Activated CD4-positive, alpha-beta memory T cell treated with anti-CD3 and anti-CD28 coated beads for 36 hours (primary cell): Measurements from ENCODE around the gene PRDM5. TPM values are rescaled to one million over a fixed set of nuclear protein-coding genes. Genes with fewer than 3 reads are reported as not detected.

Source experiments
- CTCF ChIA-PET: fragments of 350-600 bp; sonication (Branson Sonifier 250); formaldehyde crosslinking; loops from one replicate; lab custom pipeline; 2021; ENCODE audit warnings: antibody characterized with exemption, inconsistent platforms; lab: Charles Lee
- POLR2A ChIA-PET: fragments of 350-600 bp; sonication (Branson Sonifier 250); formaldehyde crosslinking; loops from one replicate; lab custom pipeline; 2021; ENCODE audit warnings: antibody characterized with exemption; lab: Charles Lee
- DNase-seq: peaks from one replicate; pipeline ENCODE4 v3.0.0-alpha.2; 2020
- H3K27ac Mint-ChIP-seq: one replicate; pipeline ENCODE4 v1.8.0; 2021; ENCODE audit warnings: mixed read lengths
- H3K27me3 Mint-ChIP-seq: one replicate; pipeline ENCODE4 v1.8.0; 2021; ENCODE audit warnings: mixed read lengths
- H3K36me3 Mint-ChIP-seq: one replicate; pipeline ENCODE4 v1.8.0; 2021; ENCODE audit warnings: mixed read lengths
- H3K4me1 Mint-ChIP-seq: one replicate; pipeline ENCODE4 v1.8.0; 2021; ENCODE audit warnings: low read depth, mixed read lengths
- H3K4me3 Mint-ChIP-seq: one replicate; pipeline ENCODE4 v1.8.0; 2021; ENCODE audit warnings: mild to moderate bottlenecking, mixed read lengths
- H3K9me3 Mint-ChIP-seq: one replicate; pipeline ENCODE4 v1.8.0; 2021; ENCODE audit warnings: mixed read lengths
- intact Hi-C: fragments of 100-400 bp; cut with micrococcal nuclease; formaldehyde crosslinking; loops from one replicate; pipeline ENCODE4 v1.15.1; 2023
- total RNA-seq, 2 experiments: library from RNA; stranded (reverse); gene quantifications; one replicate each; pipeline ENCODE4 v1.2.3, GENCODE V29; 2021

Gene PRDM5
- total RNA-seq, 2 experiments from 2014 or later, result 0.17 TPM

DNA sequence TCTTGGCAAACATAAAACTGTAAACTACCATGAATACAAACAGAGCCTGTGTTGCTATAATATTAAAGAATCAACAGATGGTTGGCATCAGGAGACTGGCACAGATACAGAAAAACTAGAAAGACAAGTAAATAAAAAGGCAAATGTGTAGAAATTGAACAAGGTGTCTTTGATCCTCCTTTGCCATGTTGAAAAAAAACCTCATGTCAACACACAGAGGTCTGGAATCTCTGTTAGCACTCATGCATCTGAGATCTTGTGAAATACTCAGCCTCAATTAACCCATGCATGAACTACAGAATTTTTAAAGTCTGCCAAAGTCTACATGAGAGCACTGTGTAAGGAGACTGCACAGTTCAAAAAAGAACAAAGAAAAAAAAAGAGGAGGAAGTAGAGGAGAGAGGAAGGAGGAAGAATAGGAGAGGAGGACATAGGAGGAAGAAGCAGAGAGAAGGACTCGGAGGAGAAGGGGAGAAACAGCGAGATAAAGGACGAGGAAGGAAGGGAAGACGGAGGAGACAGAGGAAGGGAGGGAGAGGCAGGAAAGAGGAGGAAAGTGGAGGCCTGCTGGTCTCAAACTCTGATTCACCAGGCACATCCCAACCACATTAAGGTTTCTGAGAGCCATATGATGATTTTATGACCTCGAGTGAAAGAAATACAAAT is 52.8 kb downstream of the PRDM5 start:
- ChIA-PET POLR2A (no interaction called here), CTCF (no interaction called here)
- no peaks in the 10 kb centered on the region for H3K9me3 Mint-ChIP-seq

DNA sequence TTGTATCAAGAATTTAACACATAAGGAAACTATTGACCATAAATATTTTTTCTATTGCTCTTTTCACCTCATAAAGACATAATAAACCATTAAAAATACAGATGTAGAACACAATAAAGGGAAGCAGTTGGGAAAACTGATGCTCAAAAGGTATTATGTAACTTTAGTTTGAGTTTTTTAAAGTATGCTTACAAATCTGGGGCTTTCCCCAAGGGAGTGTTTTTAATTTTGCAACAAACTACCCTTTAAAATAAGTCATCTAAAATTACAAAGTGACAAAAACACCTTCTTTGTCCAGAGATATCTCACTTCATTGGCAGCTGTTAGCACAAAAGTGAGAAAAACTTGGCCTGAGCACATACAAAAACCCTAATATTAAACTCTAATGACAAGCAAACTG is 55.0 kb downstream of the PRDM5 start:
- ChIA-PET CTCF (interaction anchor here (1.4 kb wide), 1 partner anchor 8 kb away, joined by 3 read pairs; no protein-coding TSS in a partner anchor), POLR2A (no interaction called here)
- Mint-ChIP-seq H3K27ac (no peak overlapping the region), H3K4me1 (no peaks in the 10 kb centered on the region), H3K4me3 (no peak overlapping the region), H3K9me3 (no peaks in the 10 kb centered on the region), H3K36me3 (no peaks in the 10 kb centered on the region), H3K27me3 (no peaks in the 10 kb centered on the region)
- intact Hi-C loops, result no loop called here
- no peak for DNase-seq

More for the DNA sequence above, 52.8 kb downstream of the PRDM5 start:
- intact Hi-C loops, result no loop called here
- no peak for DNase-seq
- no peaks in the 10 kb centered on the region for H3K36me3 Mint-ChIP-seq
- H3K27me3 Mint-ChIP-seq, result no peaks in the 10 kb centered on the region
- no peak overlapping the region for H3K27ac Mint-ChIP-seq
- H3K4me1 Mint-ChIP-seq, result no peaks in the 10 kb centered on the region
- no peak overlapping the region for H3K4me3 Mint-ChIP-seq

DNA sequence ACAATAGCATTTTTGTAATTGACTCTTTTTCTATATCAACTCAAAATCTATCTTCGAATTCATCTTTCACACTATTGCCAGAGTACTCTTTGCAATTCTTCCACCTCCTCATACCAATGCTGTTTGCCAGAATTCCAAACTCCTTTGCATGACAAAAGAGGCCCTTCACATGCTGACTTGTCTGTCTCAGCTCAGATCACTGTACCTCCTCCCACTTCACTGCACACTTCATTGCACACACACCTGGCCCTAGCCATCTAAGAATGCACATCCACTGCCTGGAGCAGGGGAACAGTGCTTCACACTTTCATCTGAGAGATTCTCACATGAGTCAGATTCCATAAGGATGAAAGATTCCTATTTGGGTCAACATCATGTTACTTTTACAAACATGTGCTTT is 56.5 kb downstream of the PRDM5 start:
- ChIA-PET CTCF (no interaction called here), POLR2A (no interaction called here)
- H3K27ac Mint-ChIP-seq, result no peak overlapping the region
- no peak overlapping the region for H3K4me3 Mint-ChIP-seq
- intact Hi-C loops, result no loop called here
- H3K27me3 Mint-ChIP-seq, result peaks cover 5% of the 10 kb centered on the region
- no peaks in the 10 kb centered on the region for H3K4me1 Mint-ChIP-seq
- H3K9me3 Mint-ChIP-seq, result no peaks in the 10 kb centered on the region
- no peak for DNase-seq
- no peaks in the 10 kb centered on the region for H3K36me3 Mint-ChIP-seq

DNA sequence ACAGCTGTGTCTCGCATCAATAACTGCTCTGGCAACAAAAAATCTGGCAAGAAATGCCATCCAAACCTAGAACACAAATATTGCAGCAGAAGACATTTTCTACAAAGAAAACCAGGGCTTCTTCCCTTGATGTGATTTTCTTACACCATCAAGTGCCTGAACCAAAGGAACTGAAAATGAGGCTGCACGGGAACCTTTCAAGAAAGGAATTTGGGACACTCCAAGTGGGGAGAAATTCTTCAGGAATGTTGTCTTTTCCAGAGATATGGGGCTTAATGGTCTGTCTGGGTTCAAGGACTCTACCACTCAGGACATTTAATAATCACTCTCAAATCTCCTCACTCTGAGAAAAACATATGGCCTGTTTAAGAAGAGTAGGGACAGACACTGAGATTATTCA is 57.6 kb downstream of the PRDM5 start:
- intact Hi-C loops, result no loop called here
- Mint-ChIP-seq H3K4me3 (no peak overlapping the region), H3K27ac (no peak overlapping the region), H3K9me3 (no peaks in the 10 kb centered on the region), H3K36me3 (no peaks in the 10 kb centered on the region), H3K4me1 (no peaks in the 10 kb centered on the region), H3K27me3 (peaks cover 5% of the 10 kb centered on the region)
- CTCF ChIA-PET, result no interaction called here
- no peak for DNase-seq
- POLR2A ChIA-PET, result no interaction called here

DNA sequence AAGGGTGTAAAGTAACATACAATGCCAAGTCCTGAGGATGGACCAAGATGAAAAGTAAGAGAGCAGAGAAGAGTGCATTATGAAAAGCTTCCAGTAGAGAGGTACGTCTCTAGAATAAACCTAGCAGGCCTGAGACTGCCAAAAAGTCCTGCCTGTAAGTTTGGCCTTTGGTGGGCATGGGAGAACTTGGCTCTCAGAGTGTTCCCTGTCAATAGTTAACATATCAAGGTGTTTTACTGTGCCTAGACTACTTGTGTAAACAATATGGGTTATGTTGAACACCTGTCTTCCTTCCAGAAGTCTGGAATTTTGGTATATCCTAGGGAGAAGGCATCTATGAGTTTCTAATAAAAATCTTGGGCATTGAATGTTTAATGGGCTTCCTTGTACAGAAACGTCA is 60.1 kb downstream of the PRDM5 start:
- Mint-ChIP-seq H3K36me3 (no peaks in the 10 kb centered on the region), H3K27me3 (peaks cover 9% of the 10 kb centered on the region), H3K27ac (no peak overlapping the region), H3K4me1 (no peaks in the 10 kb centered on the region), H3K4me3 (no peak overlapping the region), H3K9me3 (no peaks in the 10 kb centered on the region)
- CTCF ChIA-PET, result no interaction called here
- POLR2A ChIA-PET, result no interaction called here
- DNase-seq, result no peak
- intact Hi-C loops, result no loop called here

DNA sequence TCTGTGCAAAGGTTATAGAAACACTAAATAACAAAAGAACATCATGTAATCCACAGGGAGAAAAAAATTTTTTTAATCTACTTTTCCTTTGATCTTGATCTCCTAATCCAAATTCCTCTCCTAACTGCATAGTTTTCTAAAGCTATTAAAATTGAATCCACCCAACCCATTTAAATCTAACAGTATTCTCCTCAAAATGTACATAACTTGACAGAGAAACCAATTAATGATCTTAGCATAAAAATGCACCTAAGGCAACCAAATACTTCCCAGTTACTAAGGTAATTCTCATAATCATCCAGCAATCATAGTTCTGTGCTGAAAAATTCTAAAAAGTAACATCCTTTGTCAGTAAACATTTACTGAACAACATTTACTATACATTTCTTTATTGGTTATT is 60.7 kb downstream of the PRDM5 start:
- Mint-ChIP-seq H3K27ac (no peak overlapping the region), H3K9me3 (no peaks in the 10 kb centered on the region), H3K27me3 (peaks cover 9% of the 10 kb centered on the region), H3K4me3 (no peak overlapping the region), H3K4me1 (no peaks in the 10 kb centered on the region), H3K36me3 (no peaks in the 10 kb centered on the region)
- ChIA-PET CTCF (no interaction called here), POLR2A (no interaction called here)
- intact Hi-C loops, result no loop called here
- DNase-seq, result no peak

DNA sequence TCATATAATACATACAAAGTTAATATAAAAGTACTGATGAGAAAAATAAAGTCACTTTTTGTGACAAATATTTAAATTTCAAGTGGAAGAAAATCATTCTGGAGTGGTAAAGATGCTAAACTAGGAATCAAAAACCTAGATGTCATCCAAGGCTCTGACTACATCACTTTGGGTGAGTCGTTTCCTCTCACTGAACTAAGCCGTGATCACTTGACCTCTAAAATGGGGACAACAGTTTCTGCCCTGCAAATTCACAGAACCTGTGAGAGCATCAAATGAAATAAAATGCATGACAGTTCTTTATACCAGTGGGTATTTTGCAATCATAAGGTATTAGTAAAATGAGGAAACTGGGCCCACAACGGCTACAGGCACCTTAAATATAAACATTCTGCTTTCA is 63.8 kb downstream of the PRDM5 start:
- H3K27me3 Mint-ChIP-seq, result peaks cover 9% of the 10 kb centered on the region
- POLR2A ChIA-PET, result no interaction called here
- intact Hi-C loops, result no loop called here
- H3K4me1 Mint-ChIP-seq, result peaks cover 5% of the 10 kb centered on the region
- H3K27ac Mint-ChIP-seq, result no peak overlapping the region
- CTCF ChIA-PET, result interaction anchor here (0.6 to 1.5 kb wide), 2 partner anchors 8 to 9 kb away, joined by 3 to 4 read pairs; no protein-coding TSS in a partner anchor
- H3K4me3 Mint-ChIP-seq, result no peak overlapping the region
- no peaks in the 10 kb centered on the region for H3K36me3 Mint-ChIP-seq
- DNase-seq, result no peak
- no peaks in the 10 kb centered on the region for H3K9me3 Mint-ChIP-seq

DNA sequence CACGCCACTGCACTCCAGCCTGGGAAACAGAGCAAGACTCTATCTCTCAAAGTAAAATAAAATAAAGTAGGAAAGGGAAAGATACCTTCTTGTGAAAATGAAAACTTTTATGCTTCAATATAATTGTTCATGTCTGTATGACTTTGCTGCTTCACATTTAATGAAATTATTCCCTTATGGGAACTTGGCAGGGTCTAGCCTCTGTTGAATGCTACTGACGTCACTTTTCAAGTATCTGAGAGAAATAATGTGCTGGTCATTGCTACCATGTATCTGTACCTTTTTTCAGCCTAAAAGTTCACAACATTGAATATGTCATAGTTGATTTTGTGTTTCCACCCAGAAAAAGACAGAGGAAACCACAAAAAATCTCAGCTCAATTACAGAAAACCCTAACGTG is 65.2 kb downstream of the PRDM5 start:
- Mint-ChIP-seq H3K27me3 (peaks cover 9% of the 10 kb centered on the region), H3K36me3 (no peaks in the 10 kb centered on the region), H3K4me3 (no peak overlapping the region), H3K27ac (no peak overlapping the region), H3K9me3 (no peaks in the 10 kb centered on the region), H3K4me1 (peaks cover 5% of the 10 kb centered on the region)
- DNase-seq, result no peak
- CTCF ChIA-PET, result interaction anchor here (0.6 to 1.3 kb wide), 2 partner anchors 23 to 319 kb away, joined by 3 read pairs; no protein-coding TSS in a partner anchor
- POLR2A ChIA-PET, result no interaction called here
- intact Hi-C loops, result no loop called here

DNA sequence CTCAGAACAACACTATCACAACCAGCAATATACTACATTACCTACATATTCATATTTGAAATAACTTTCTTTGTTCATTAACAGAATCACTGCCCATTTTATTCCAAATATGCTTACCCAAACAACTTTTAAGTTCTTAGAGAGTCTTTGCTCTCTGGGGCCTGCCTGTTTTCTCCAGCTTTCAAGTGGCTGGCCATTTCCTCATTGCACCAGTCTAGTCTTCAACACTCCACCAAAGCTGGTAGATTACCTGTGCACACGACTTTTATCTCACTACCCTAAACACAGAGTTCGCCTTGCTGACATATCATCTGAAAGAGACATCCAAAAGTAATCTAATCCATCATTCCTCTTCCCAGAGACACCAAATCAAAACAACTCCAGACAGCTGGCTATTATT is 66.2 kb downstream of the PRDM5 start:
- no peak overlapping the region for H3K4me3 Mint-ChIP-seq
- no peak overlapping the region for H3K27ac Mint-ChIP-seq
- intact Hi-C loops, result no loop called here
- ChIA-PET CTCF (no interaction called here), POLR2A (interaction anchor here (0.7 kb wide), 1 partner anchor 36 kb away, joined by 3 read pairs; no protein-coding TSS in a partner anchor)
- H3K36me3 Mint-ChIP-seq, result no peaks in the 10 kb centered on the region
- peaks cover 4% of the 10 kb centered on the region for H3K27me3 Mint-ChIP-seq
- no peak for DNase-seq
- no peaks in the 10 kb centered on the region for H3K9me3 Mint-ChIP-seq
- H3K4me1 Mint-ChIP-seq, result peaks cover 5% of the 10 kb centered on the region

DNA sequence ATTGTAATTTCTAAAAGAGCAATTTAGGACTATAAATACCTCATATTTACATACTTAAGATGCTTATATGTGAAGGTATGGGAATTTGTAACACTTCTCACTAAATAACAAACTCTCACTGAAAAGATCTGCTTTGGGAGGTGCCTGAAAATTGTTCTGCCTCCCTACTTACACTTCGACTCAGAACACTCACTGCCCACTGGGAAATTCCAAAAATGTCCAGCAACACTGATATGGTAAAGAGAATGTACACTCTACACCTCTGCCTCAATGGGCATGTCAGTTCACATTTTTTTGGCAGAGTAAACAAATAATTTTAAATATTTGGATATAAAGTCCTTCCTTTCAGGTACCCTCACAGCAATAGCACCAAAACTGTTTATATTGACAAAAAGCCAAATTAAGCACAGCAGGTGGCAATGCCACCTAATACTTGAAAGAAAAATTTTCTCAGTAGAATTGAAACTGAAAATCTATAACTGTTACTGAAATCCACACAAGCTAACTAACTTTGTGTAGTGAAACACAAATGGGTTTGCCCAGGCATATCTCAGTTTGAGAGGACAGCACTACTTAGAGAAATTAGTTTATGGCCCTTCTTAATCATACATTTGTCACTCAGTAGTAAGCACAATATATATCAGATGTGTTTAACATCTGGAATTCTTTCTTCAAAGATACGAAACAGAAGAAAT is 67.1 kb downstream of the PRDM5 start:
- Mint-ChIP-seq H3K27me3 (peaks cover 4% of the 10 kb centered on the region), H3K9me3 (no peaks in the 10 kb centered on the region), H3K4me1 (peaks cover 5% of the 10 kb centered on the region), H3K36me3 (no peaks in the 10 kb centered on the region), H3K4me3 (no peak overlapping the region), H3K27ac (no peak overlapping the region)
- POLR2A ChIA-PET, result interaction anchor here (0.7 kb wide), 1 partner anchor 35 kb away, joined by 3 read pairs; no protein-coding TSS in a partner anchor
- DNase-seq, result no peak
- intact Hi-C loops, result no loop called here
- CTCF ChIA-PET, result interaction anchor here (0.7 kb wide), 1 partner anchor 9 kb away, joined by 3 read pairs; no protein-coding TSS in a partner anchor

DNA sequence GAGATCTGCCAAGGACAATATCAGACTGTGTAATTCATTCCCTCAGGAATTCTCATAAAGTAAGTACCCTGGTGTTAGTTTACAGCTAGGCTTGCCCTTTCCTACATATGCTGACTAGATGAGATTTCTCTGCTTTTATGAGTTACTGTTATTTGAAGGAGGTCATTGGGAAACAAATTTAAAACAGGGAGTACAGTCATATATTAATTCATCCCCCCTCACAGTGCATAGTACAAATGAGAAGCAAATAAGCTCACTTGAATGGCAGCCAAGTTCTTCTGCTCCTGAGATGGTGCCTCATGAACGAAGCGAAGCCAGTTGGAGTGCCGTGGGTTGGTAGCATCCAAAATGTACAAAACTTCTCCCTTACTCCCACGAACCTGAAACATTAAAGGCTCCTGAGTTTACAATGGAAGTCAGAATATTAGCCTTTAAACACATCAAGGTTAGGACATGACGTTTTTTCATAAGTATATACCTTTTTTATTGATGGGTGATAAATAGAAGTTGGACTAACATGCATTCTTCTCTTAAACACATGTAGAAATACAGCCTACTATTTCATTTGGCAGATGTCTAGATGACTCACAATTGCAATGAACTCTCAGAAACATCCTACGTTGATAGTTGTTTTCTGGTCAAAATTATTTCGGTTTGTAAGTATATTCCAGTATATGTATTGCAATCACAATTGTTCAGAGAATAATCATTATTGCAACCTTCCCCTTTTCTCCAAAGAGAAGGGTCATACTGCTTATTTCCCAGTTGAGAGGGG is 69.2 kb downstream of the PRDM5 start:
- intact Hi-C loops, result no loop called here
- Mint-ChIP-seq H3K27me3 (peaks cover 1% of the 10 kb centered on the region), H3K9me3 (no peaks in the 10 kb centered on the region), H3K4me1 (peaks cover 5% of the 10 kb centered on the region), H3K4me3 (no peak overlapping the region), H3K27ac (no peak overlapping the region), H3K36me3 (no peaks in the 10 kb centered on the region)
- DNase-seq, result no peak
- POLR2A ChIA-PET, result no interaction called here
- CTCF ChIA-PET, result no interaction called here

DNA sequence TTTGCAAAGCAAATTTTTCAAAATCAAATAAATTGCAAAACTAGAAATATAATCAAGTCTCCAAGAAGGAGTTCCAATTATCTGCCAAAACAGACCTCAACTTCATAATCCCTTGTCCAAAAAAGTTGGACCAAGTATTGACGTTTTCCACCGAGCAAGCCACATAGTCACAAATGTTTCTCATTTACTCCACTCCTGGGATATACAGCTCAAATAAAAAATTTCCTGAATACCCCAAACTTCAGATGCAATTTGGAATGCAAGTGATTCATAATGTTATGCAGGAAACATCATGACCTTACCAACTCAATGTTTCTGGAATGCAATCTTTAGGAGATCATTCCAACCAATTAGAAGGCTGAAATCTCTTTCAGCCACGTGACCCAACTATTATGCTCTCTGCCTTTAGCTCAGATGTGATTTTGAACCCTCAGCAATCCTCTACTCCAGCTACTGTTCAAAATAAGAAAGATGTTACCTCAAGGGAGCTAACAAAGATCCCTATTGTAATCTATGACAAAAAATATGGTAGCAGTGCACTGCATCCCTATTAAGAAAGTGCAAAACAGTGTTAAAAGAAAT is 72.4 kb downstream of the PRDM5 start:
- Mint-ChIP-seq H3K4me3 (no peak overlapping the region), H3K9me3 (no peaks in the 10 kb centered on the region), H3K4me1 (peaks cover 8% of the 10 kb centered on the region), H3K36me3 (no peaks in the 10 kb centered on the region), H3K27ac (no peak overlapping the region), H3K27me3 (peaks cover 1% of the 10 kb centered on the region)
- no peak for DNase-seq
- intact Hi-C loops, result no loop called here
- CTCF ChIA-PET, result interaction anchor here (1.0 kb wide), 1 partner anchor 9 kb away, joined by 4 read pairs; no protein-coding TSS in a partner anchor
- POLR2A ChIA-PET, result no interaction called here
